Measurements from ENCODE around the gene BNC2.

BNC2 gene

GRCh38 chr9:16705111-16705604 is 165.3 kb downstream of the BNC2 start:
- no peak for DNase-seq

DNA sequence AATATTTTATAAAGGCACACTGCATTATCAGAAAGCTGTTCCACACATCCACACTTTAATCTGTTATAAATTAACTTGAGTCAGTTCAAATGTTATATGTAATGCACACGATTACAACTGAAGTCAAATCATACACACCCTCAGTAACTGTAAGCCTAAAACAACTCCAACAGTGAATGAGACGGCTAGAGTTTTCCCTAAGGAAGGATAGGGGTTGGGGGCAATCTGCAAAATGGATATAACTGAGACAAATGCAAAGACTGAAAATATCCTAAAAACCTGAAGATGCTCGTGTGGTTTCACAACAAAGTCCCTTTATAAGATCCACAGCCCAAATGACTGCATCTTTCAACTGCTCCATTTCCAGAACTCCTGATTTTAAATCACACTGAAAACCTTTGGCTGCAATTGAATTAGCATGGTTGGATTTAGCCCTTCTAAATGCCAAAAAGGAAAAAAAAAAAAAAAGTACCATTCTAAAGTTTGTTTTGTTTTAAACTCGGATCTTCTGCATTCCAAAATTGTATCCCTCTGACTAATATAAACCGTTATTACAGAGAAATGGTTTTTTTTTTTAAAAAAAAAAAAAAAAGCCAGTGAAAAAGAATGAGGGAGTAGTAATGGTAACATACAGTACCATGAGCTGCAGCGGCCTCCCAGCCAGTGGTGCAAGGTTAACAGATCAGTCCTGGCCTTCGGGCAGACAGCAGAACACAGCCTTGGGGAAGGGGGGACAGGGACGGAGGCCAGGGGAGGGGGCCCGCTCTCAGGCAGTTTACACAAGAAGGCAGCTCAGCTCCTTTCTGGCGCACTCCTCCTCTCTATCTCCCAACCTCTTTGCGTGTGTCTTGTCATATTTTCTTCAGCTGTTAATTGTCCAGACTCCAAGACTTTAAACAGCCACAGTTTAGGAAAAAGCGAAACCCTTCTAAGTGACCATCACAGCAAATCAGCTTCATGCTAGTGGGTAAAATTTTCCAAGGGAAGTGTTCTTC is 166.1 kb downstream of the BNC2 start:
- DNase-seq = no peak

- DNase-seq = no peak
These were observed 169.1 kb downstream of the BNC2 start for GRCh38 chr9:16701347-16701746.

- DNase-seq = no peak
These were observed 176.9 kb downstream of the BNC2 start for GRCh38 chr9:16693616-16694015.

GRCh38 chr9:16690628-16691027 is 179.8 kb downstream of the BNC2 start:
- no peak for DNase-seq

DNA sequence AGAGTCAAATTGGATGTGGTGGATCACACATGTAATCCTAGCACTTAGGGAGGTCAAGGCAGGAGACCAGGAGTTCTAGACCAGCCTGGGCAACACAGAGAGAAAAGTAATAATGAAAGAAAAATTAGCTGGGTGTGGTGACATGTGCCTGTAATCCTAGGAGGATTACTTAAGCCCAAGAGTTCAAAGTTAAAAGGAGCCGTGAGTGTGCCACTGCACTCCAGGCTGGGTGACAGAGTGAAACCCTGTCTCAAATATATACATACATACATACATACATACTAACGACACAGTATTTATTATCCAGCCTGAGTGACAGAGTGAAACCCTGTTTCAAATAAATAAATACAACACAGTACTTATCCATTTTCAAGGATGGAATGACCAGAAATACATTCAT is 180.3 kb downstream of the BNC2 start:
- no peak for DNase-seq

DNA sequence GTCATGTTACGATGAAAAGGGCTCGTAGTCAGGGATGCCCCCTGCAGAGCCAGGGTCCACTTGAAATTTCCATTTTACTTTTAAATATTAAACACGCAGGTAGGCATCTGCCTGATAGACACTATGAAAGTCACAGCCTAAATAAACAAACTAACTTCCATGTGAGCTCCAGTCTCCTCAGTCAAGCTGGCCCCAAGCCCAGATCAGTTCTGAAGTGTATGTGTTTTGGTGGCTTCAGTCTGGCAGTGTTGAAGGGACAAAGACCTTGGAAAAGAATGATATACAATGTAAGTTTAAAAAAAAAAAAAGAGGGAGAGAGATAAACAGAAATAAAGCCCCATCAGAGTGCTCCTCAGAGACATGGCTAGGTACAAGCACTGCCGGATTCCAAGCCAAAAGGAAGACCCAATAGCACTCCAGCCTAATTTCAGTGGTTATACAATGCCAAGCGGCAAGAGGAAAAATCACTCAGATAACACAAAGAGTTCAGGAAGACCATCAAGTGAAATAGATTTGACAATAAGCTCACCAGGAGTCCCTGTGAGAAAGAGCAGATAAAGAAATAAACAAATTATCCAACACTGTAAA is 181.0 kb downstream of the BNC2 start:
- no peak for DNase-seq

DNA sequence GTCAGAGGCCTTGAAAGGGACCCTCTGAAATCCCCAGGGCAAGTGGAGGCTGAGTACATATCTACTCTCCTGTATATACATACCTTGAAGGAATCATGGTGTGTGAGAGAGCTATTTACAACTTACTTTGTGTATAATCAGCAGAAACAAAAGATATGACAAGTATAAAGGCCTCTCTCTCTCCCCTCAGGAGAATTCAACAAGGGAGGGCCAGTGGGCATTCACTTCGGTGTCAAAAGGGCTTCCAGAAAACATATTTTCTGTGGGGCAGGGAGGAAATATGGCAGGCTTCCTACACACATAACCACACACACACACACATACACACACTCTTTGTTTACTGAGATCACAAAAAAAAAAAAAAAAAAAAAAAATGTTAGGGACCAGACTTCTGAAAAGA is 181.7 kb downstream of the BNC2 start:
- no peak for DNase-seq

DNA sequence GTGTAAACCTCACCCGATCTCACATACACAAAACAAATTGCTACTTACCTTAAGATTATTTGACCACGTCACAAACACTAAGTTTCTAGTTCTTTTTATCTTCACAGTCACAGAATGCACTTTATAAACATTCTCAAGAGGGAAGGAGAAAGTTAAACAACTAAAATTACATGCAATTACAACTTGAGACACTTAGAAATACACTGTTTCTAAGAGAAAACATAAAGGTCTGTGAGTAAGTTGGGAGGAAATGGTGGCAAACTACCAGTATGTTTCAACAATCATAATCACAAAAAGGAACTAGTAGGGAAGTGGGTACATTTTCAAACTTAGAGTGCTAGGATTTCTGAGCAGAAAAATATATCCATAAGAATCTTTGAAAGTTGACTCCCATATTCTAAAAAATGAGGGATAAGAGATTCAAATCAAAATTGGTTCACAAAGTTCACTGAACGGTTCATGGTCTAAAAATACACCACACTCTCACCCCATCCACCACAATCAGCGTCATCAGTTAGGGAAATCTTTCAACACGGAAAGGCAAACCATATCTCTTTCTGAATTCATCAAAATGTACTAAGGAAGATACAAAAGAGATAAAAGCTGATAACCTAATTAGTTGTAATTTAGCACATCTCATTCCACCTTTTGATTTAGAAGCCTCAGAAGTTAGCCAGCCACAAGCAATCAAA is 182.6 kb downstream of the BNC2 start:
- no peak for DNase-seq

GRCh38 chr9:16683326-16683725 is 187.1 kb downstream of the BNC2 start:
- no peak for DNase-seq

DNA sequence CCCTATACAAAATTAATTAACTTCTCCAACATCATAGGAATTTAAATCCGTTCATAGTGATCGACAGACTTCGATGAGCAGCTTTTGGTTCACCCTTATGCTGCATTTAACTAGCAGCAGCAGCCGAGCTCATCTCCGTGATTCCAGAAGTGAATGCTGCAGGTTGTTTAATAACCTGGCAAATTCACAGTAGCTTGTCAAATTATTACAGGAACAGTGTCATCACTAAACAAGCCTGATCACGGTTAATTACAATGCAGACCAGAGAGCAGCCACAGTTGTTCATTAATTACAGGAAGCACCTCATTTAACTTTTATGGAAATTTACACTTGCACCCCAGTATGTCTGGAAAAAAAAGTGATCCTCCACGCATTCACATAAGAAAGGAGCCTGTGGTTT is 188.2 kb downstream of the BNC2 start:
- no peak for DNase-seq

DNA sequence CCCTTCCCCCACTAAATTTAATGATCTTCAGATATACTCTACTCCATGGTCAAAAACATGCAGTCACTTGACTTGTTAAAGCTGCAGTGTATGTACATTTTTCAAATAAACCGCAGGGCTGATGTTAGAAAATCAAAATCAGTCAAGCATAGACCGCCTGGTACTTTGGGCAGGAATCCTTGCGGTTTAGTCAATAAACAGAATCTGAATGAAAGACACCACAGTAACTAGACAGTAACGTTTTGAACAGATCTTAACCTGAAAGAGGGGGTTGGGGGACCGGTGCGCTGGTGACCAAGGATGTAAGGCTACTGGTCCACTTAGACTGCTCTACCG is 188.8 kb downstream of the BNC2 start:
- DNase-seq = no peak

DNA sequence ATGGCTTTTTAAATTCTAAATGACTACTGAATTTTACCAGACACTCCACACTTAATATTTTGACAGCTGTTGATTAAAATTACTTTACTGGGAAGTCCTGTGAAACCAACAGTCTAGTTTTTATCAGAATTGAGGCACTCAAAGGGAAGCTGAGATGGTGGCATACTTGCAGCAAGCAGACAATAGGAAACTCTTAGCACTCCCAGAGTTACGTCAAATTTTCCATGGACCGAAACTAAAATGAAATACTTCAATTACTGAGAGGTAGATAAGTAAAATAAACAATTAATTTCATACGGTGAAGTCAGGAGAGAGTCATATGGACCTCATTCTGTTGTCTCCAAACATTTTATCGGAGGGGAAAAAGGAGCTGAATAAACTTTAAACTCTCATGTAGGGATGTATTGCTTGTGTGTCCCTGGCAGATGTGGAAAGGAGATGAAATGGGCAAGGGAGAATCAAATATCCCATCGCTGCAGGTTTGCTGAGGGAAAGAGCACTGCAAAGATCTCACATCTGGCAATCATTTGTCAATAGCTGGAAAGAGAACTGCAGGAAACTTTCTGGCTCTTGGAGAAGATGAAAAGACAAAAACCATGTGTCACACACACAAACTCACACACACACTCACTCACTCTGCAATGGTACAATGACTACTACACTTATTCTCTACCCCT is 189.4 kb downstream of the BNC2 start:
- DNase-seq = no peak

- DNase-seq = no peak
These were observed 189.9 kb downstream of the BNC2 start for GRCh38 chr9:16680541-16680940.

GRCh38 chr9:16679327-16679821 is 191.1 kb downstream of the BNC2 start:
- no peak for DNase-seq

GRCh38 chr9:16676519-16676918 is 194.0 kb downstream of the BNC2 start:
- no peak for DNase-seq

GRCh38 chr9:16675131-16675530 is 195.3 kb downstream of the BNC2 start:
- DNase-seq = no peak

GRCh38 chr9:16673171-16673570 is 197.3 kb downstream of the BNC2 start:
- DNase-seq = no peak

DNA sequence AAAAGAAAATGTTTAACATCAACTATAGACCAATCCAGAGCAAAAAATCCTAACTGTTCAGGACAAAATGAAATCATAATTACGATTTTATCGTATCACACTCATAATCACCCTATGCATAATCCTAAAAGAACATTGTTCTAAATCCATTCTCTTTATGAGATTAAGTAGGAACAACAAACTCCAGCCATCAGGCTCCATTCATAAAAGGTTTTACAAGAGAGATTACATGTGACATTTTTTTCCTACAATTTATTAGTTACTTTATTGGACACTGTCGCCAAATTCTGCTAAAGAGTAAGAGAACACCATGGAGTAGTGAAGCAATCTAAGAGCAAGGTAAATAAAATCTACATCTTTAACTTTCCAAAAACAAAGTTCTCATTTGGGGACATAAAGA is 198.0 kb downstream of the BNC2 start:
- no peak for DNase-seq

- no peak for DNase-seq
These were observed 198.8 kb downstream of the BNC2 start for GRCh38 chr9:16671591-16672137.

GRCh38 chr9:16670791-16671190 is 199.7 kb downstream of the BNC2 start:
- DNase-seq = no peak

GRCh38 chr9:16668734-16669295 is 201.7 kb downstream of the BNC2 start:
- DNase-seq = no peak

Measured in inflammatory macrophage treated with lipopolysaccharide for 4 hours (primary cell).